GM19328 (cell line): ENCODE results near the gene EPB41.
"Not testable (repeated sequence)": the region's sequence is repeated elsewhere in the genome, so short reads cannot be mapped to it uniquely, and the experiment has no call there.

Source experiments
- ATAC-seq: cut with Tn5 transposase; IDR thresholded peaks from one replicate; pipeline ENCODE4 v1.9.1; 2021; ENCODE audit warnings: mild to moderate bottlenecking, moderate library complexity; ENCODE audit not compliant: unreplicated experiment

Gene EPB41

GRCh38 chr1:29043274-29043965 is 129.1 kb downstream of the EPB41 start:
- ATAC-seq: no peak

- ATAC-seq: no peak
These were observed 129.6 kb downstream of the EPB41 start for GRCh38 chr1:29044010-29044409.

DNA sequence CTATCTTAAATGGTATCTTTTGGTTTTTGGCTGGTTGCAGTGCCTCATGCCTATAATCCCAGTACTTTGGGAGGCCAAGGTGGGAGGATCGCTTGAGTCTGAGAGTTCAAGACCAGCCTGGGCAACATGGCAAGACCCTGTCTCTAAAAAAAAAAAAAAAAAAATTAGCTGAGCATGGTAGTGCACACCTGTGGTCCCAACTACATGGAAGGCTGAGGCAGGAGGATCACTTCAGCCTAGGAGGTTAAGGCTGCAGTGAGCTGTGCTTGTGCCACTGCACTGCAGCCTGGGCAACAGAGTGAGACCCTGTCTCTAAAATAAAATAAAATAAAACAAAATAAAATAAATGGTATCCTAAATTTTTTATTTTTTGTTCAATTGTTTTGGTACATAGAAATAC is 131.3 kb downstream of the EPB41 start:
- ATAC-seq: not testable (repeated sequence)

- ATAC-seq: no peak
These were observed 132.8 kb downstream of the EPB41 start for GRCh38 chr1:29047142-29047541.

GRCh38 chr1:29050166-29050565 is 135.8 kb downstream of the EPB41 start:
- no peak for ATAC-seq

DNA sequence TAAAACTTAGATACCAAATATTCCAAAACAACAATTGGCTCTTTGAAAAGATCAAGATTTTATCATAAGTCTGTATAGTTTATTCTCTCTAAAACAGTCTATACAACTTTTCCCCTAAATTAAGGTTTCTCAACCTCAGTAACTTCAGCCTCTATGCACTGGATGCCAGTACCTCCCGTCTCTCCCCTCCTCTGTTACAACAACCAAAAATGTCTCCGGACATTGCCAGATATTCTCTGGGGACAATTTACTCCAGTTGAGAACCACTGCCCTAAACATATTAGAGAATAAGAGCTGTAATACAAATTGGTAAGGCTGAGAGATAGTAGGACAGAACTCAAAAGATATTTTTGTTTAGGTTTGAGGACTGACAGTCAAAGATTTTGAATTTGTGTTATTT is 137.7 kb downstream of the EPB41 start:
- no peak for ATAC-seq

DNA sequence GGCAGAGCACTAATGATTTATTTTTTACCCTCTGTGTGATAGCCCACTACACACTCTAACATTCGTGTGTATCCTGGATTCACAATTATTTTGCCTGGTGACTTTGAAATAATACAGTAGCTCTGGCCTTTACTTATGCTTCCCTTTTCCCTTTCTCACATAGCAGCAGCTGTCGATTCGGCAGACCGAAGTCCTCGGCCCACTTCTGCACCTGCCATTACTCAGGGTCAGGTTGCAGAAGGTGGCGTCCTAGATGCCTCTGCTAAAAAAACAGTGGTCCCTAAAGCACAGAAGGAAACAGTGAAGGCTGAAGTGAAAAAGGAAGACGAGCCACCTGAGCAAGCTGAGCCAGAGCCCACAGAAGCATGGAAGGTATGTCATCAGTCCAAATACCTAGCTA is 138.6 kb downstream of the EPB41 start:
- no peak for ATAC-seq

- no peak for ATAC-seq
These were observed 140.8 kb downstream of the EPB41 start for GRCh38 chr1:29055160-29055559.

DNA sequence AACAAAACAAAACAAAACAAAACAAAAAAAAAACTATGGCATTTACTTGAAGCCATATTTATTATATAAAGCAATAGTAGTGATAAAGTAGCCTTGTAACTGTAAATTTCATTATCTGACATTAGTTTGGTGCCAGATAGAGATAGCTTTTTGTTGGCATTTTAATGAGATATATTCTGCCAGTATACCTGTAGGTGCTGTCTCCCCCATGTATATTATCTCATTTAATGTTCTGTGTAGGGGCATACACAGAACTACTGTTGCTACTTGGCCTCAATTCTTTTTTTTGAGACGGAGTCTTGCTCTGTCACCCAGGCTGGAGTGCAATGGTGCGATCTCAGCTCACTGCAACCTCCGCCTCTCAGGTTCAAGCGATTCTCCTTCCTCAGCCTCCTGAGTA is 141.9 kb downstream of the EPB41 start:
- ATAC-seq: no peak

- no peak for ATAC-seq
These were observed 143.3 kb downstream of the EPB41 start for GRCh38 chr1:29057700-29058099.

DNA sequence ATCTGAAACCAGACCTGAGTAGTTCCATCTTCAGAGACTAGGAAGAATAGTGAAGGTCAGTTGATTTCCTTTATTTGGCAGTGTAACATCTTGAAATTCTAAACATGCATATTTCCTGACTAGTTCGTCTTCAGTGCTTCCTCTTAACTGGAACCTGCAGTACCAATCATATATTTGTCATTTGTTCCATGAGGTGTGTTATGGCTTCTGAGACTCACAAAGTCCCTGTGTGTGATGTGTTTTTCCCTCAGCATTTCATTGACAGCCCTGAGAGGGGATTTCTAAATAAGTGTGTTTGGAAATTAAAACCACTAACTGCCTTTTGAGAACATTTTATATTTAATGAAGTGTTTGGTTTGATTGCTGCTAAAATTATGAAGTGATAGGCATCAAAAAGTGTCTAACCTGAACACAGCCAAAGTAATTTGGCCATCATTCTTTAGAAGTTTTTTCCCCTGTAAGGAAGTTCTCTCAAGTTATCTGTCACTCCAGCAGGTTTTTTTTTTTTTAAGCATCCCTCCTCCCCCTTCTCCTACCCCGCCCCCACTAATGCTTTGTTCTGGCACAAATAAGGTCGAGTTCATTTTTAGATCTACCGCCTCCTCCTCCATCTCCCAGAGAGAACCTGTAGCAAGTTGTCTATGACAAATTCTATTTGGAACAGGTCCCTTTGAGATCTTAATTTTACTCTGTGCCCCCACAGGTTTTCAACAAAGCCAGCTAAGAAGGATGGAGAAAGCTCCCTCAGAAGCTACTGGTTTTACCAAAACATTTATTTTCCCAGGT is 148.0 kb downstream of the EPB41 start:
- ATAC-seq: no peak

- ATAC-seq: no peak
These were observed 149.7 kb downstream of the EPB41 start for GRCh38 chr1:29064064-29064463.

GRCh38 chr1:29077155-29077554 is 162.8 kb downstream of the EPB41 start:
- ATAC-seq: no peak

- ATAC-seq: not testable (repeated sequence)
These were observed 165.7 kb downstream of the EPB41 start for GRCh38 chr1:29079916-29080629.

DNA sequence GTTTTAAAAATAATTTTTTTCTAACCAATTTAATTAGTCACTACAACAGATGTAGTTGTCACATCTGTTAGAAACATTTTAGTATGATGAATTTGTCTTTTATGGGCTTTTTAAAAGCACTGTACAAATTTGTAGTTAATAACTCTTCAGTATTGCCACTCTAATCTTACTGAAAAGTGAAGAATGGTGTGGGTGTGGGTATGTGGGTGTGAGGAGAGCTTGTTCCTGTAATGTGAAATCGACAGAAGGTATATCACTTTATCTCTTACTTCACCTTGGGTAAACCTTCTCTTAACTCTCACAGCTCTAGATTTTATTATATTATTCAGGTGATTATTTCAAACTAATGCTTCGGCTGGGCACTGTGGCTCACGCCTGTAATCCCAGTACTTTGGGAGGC is 166.8 kb downstream of the EPB41 start:
- ATAC-seq: no peak

DNA sequence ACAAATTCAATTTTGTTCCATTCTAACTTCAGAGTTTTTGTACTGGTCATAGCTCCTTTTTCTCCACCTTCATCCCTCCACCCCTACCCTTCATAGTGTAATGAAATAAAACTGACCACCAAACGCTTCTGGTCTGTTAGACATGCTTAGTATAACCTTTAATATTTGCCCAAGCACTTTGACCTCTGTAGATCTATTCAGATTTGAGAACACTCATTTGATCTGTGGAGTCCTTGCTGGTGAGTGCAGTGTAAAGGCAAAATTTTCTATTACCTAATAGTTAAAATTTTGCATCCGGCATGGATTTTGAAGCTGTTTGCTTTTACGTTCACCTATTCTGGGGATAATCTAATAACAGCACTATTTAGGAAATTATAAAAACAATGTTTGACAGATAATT is 168.2 kb downstream of the EPB41 start:
- ATAC-seq: no peak

DNA sequence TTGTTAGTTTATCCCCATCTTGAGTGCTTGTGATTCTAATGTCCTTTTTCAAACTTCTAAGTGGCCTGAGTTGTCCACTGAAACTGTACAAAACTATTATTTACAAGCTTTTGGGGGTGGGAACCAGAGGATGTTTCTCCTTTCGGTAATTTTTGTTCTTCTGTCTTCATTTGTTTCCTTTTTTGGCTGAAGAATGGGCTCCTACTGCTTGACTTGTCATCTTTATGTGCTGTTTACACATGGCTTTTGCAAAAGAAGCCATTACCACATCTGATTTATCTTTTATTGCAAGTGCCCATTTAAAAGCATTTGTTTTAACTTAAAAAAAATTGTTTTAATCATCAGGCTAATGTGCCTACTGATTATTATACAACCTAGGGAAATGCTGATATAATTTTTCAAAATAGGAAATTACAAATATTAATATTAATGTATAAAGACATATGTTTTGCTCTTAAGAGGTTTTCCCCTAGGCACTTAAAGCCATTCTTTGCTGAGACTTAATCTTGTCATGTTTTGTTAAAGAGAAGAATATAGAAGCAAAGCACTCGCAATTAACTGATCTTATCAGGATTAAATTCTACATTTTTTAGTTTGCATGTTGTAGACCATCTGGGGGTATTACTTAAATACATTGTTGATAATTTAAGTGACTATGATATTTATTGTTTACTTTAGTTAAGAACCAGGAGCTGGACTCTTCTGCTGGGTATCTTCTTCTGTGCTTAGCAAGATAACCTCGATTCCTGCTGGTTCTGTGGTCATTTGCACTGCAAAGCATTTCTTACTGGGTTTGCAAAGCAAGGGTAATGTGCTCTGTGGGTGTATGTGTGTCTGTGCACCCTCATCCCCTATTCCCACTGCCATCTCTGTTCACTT is 169.2 kb downstream of the EPB41 start:
- ATAC-seq: no peak

GRCh38 chr1:29084196-29084521 is 169.8 kb downstream of the EPB41 start:
- no peak for ATAC-seq

DNA sequence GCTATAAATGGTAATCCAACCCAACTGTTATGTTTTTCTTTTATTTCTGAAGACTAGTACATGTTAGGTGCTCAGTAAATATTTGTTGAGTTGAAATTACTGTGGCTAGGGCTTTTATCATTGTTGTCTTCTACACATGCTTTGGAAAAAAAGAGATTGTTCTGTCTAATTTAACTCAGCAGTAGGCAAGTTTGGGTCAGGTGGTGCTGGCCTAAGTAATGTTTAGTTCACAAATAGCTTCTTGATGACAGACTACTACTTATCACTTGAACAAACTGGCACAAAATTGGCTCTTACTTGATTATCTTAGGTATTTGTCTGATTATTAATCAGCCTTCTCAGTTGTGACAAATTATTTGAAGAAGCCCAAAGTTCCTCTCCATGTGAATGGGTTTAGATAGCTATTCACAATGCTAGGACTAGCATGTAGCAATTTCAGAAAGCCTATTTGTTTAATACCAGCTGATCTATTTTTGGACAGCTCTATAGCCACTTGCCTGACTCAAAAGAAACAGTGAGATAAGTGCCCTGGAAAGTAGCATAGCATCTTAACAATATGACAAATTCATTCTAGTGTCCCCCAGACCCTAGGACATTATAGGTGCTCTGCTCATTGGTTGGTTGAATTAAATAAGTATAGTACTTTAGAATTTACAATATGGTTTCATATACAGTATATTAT is 176.7 kb downstream of the EPB41 start:
- no peak for ATAC-seq

GRCh38 chr1:29092704-29093103 is 178.3 kb downstream of the EPB41 start:
- ATAC-seq: not testable (repeated sequence)
